Hindlimb muscle (tissue), 1 donor: ENCODE data around the gene SH3PXD2A. TPM values are rescaled to one million over a fixed set of nuclear protein-coding genes. Genes with fewer than 3 reads are reported as not detected.
"Not testable (repeated sequence)": the region's sequence is repeated elsewhere in the genome, so short reads cannot be mapped to it uniquely, and the experiment has no call there.

Experiments used
- DNase-seq: peaks from one replicate; pipeline ENCODE4 v3.0.0-alpha.2; 2013
- polyA plus RNA-seq: library from polyadenylated mRNA; unstranded; fragments of 120-200 nt; gene quantifications from one replicate; pipeline ENCODE4 v1.2.1, GENCODE V29; 2013; ENCODE audit not compliant: insufficient read length

SH3PXD2A gene
- polyA plus RNA-seq, 1 donor: 81.1 TPM

GRCh38 chr10:103679096-103679790 lies 176.1 kb downstream of the SH3PXD2A start:
- DNase-seq: no peak

GRCh38 chr10:103678178-103678526 lies 177.2 kb downstream of the SH3PXD2A start:
- peak; percentile 90 for DNase-seq

GRCh38 chr10:103677486-103678177 lies 177.7 kb downstream of the SH3PXD2A start:
- no peak for DNase-seq

GRCh38 chr10:103676851-103677417 lies 178.4 kb downstream of the SH3PXD2A start:
- peak; percentile 80 for DNase-seq

- no peak for DNase-seq
These were observed 179.2 kb downstream of the SH3PXD2A start for GRCh38 chr10:103676058-103676785.

- no peak for DNase-seq
These were observed 181.8 kb downstream of the SH3PXD2A start for GRCh38 chr10:103673606-103674005.

GRCh38 chr10:103672345-103672744 lies 183.0 kb downstream of the SH3PXD2A start:
- no peak for DNase-seq

GRCh38 chr10:103671126-103671895 lies 184.1 kb downstream of the SH3PXD2A start:
- no peak for DNase-seq

- no peak for DNase-seq
These were observed 185.4 kb downstream of the SH3PXD2A start for GRCh38 chr10:103669944-103670343.

- DNase-seq: no peak
These were observed 186.0 kb downstream of the SH3PXD2A start for GRCh38 chr10:103669243-103669929.

- peak; percentile 80 for DNase-seq
These were observed 186.8 kb downstream of the SH3PXD2A start for GRCh38 chr10:103668351-103669242.

- DNase-seq: peak; percentile 93
These were observed 188.0 kb downstream of the SH3PXD2A start for GRCh38 chr10:103667356-103667755.

- DNase-seq: no peak
These were observed 188.6 kb downstream of the SH3PXD2A start for GRCh38 chr10:103666762-103667150.

- no peak for DNase-seq
These were observed 189.2 kb downstream of the SH3PXD2A start for GRCh38 chr10:103666087-103666761.

- DNase-seq: no peak
These were observed 190.1 kb downstream of the SH3PXD2A start for GRCh38 chr10:103665162-103665889.

- no peak for DNase-seq
These were observed 191.6 kb downstream of the SH3PXD2A start for GRCh38 chr10:103663802-103664201.

- DNase-seq: no peak
These were observed 192.1 kb downstream of the SH3PXD2A start for GRCh38 chr10:103663236-103663635.

- not testable (repeated sequence) for DNase-seq
These were observed 192.7 kb downstream of the SH3PXD2A start for GRCh38 chr10:103662704-103663103.

- peak; percentile 92 for DNase-seq
These were observed 194.0 kb downstream of the SH3PXD2A start for GRCh38 chr10:103661198-103661950.
